Activated T-cell treated with anti-CD3 and anti-CD28 coated beads for 48 hours (primary cell): ENCODE data around the gene EPS15.
"Not testable (repeated sequence)": the region's sequence is repeated elsewhere in the genome, so short reads cannot be mapped to it uniquely, and the experiment has no call there.

ENCODE experiments used
- DNase-seq: peaks from one replicate; pipeline ENCODE4 v3.0.0-alpha.2; 2020; ENCODE audit warnings: low read depth

The EPS15 gene

GRCh38 chr1:51423073-51423821 is 95.8 kb downstream of the EPS15 start:
- DNase-seq: no peak

DNA sequence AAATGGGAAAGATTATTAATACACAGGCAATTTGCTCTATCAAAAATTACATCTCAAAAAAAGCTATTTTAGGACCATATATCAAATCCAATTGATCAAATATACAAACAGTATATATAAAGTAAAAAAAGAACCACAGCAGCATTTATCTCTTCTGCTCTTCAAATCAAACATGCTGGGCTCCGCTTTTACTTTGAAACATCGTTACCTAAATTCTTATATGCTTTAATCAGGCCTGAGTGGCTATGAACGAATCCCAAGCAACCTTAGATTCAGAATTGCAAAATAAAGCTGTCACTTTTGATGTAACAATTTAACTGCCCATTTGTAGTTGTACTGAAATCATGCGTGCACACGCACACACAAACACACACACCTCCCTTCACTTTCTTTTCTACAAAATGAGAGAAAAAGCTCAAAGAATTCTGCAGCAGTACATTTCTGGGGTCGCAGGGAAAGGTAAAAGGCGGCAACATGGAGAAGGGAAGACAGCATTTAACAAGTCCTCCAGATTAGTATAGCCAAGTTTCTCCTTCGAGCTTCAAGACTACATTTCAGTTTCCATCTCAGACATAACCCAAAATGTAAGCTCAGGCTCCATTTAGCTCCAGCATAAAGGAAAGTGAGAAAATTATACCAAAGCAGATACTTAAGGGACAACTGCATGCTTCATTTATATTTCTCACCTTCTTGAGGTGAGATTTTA is 96.5 kb downstream of the EPS15 start:
- no peak for DNase-seq

- no peak for DNase-seq
Observed at GRCh38 chr1:51421964-51422363, 97.1 kb downstream of the EPS15 start.

- no peak for DNase-seq
Observed at GRCh38 chr1:51420867-51421627, 98.0 kb downstream of the EPS15 start.

DNA sequence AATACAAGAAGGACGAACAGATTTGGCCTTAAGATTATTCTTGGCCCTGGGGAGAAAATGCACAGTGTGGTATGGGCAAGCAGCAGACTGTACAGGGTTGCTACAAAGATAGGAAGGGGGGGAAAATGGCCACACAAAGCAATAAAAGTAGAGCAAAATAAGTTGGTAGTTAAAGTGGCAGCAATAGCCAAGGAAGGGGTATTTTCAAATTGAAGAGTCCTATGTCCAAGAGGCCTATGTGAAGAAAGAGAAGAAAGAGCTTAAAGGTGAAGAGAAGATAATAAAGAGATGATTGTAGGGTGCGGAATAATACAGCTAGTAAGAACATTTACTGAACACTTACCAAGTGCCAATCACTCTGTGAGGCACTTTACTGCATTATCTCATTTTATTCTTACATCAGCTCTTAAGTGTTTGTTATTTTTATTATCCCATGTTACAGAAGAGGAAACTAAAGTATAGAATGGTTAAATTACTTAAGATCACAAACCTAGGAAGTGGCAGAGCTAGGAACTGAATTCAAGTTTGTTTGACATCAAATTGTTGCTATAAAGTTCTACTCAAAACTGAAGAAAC is 100.6 kb downstream of the EPS15 start:
- DNase-seq: no peak

- DNase-seq: no peak
Observed at GRCh38 chr1:51417496-51418383, 101.3 kb downstream of the EPS15 start.

- no peak for DNase-seq
Observed at GRCh38 chr1:51416910-51417309, 102.2 kb downstream of the EPS15 start.

DNA sequence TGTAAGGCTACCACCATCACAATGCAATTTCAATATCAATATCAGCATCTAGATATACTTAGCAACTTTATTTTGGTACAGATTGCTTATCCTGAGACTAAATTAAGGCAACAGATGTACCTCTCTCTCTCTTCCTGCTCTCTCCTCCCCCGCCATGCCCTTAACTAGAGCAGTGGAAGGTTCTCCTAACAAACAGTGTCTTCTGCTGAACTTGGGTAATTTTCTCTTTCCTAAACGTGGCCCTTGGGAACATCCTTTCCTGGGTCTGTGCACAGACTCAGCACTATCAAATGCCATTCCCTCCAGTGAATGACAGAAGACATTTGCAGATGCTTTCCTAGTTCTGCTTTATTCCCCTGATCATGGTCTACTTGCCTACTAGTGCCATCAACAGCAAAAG is 103.1 kb downstream of the EPS15 start:
- DNase-seq: no peak

- no peak for DNase-seq
Observed at GRCh38 chr1:51414811-51415210, 104.3 kb downstream of the EPS15 start.

GRCh38 chr1:51411820-51412219 is 107.2 kb downstream of the EPS15 start:
- not testable (repeated sequence) for DNase-seq

DNA sequence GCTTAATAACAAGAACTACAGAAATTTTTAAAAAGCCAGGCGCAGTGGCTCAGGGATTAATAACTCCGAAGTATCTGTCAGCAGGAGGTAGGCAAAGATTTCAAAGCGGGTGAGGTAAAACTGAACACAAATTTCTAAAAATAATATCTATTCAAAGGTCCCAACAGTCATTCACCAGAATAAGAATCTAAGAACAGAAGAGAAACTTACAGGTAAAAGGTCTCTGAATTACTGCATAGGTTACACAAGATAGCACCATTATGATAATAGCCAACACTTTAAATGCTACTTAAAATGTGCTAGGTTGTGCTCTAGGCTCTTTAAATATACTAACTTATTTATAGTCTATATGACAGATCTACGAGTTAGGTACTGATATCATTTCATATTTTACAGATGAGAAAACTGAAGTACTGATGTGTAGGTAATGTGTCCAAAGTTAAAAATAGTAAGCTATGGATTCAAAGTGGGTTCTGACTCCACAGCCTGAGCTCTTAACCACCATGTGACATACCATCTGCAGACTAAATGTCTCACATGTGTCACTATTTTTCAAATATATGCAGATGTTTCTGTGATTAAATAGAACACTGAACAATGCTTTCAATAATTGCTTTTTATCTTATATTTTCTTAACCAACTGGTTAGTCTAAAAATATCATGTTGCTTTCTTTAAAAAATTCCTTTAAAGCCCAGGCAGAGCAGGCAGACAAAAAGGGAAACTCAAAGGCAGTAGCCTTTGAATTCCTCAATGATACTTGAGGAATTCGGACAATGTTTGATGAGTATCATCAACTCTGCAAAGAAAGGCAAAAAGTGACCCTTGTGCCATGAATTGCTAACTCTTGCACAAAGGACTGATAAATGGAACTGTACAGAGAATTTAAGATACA is 108.3 kb downstream of the EPS15 start:
- no peak for DNase-seq

DNA sequence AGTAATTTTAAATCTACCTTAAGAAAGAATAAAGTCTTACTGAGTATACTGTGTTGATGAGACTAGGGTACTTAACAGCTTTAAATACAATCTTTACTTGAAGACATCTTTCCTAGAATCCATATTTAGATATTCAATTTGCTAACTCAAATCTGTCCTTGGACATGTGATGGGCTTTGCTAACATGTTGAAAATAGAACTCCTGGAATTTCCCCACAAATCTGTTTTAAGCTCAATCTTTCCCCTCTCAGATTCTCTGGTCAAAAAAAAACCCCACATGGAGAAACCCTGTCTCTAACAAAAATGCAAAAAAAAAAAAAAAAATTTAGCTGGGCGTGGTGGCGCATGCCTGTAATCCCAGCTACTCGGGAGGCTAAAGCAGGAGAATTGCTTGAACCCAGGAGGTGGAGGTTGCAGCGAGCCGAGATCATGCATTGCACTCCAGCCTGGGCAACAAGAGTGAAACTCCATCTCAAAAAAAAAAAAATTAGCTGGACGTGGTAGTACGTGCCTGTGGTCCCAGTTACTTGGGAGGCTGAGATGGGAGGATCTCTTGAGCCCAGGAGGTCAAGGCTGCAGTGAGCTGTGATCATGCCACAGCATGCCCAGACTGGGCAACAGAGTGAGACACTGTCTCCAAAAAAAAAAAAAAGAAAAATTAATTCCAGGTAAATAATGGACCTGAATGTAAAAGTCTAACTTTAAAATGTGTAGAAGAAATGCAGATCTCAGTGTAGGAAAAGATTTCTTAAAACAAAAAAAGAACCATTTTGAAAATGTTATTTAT is 109.1 kb downstream of the EPS15 start:
- DNase-seq: not testable (repeated sequence)

DNA sequence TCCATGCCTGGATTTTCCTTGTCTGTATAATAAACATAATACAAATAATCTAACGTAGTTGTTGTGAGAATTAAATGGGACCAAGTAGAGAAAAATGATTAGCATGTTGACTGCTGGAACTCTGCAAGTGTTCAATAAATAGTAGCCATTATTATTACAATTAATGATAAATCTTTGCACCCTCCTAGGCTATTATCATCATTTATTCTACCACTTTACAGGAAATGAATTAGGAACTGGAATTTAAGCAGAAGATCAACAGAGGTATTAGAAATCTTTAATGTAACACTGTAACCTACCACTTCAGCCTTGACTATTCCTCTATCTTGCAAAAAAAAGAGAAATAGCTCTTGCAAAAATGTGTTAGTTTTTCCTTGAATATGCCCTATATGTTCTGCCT is 126.8 kb downstream of the EPS15 start:
- DNase-seq: no peak

DNA sequence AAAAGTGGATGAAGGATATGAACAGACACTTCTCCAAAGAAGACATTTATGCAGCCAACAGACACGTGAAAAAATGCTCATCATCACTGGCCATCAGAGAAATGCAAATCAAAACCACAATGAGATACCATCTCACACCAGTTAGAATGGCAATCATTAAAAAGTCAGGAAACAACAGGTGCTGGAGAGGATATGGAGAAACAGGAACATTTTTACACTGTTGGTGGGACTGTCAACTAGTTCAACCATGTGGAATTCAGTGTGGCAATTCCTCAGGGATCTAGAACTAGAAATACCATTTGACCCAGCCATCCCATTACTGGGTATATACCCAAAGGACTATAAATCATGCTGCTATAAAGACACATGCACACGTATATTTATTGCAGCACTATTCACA is 128.4 kb downstream of the EPS15 start:
- DNase-seq: not testable (repeated sequence)

DNA sequence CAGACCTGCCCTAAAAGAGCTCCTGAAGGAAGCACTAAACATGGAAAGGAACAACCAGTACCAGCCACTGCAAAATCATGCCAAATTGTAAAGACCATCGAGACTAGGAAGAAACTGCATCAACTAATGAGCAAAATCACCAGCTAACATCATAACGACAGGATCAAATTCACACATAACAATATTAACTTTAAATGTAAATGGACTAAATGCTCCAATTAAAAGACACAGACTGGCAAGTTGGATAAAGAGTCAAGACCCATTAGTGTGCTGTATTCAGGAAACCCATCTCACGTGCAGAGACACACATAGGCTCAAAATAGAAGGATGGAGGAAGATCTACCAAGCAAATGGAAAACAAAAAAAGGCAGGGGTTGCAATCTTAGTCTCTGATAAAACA is 131.8 kb downstream of the EPS15 start:
- DNase-seq: not testable (repeated sequence)

GRCh38 chr1:51386259-51386658 is 132.8 kb downstream of the EPS15 start:
- DNase-seq: not testable (repeated sequence)

DNA sequence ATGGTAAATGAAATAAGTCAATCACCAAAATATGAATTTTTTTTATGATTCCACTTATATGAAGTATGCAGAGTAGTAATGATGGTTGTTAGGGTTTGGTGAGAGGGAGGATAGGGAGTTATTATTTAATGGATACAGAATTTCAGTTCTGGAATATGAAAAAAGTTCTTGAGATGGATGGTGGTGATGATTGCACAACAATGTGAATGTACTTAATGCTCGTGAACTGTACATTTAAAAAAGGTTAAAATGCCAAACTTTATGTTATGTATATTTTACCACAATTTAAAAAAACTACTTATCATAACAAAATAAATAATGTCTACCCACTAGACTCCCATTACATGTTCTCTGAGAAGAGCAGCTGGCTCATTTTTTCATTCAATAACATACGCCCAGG is 133.3 kb downstream of the EPS15 start:
- DNase-seq: no peak

GRCh38 chr1:51381964-51382363 is 137.1 kb downstream of the EPS15 start:
- no peak for DNase-seq

GRCh38 chr1:51380936-51381335 is 138.1 kb downstream of the EPS15 start:
- no peak for DNase-seq

DNA sequence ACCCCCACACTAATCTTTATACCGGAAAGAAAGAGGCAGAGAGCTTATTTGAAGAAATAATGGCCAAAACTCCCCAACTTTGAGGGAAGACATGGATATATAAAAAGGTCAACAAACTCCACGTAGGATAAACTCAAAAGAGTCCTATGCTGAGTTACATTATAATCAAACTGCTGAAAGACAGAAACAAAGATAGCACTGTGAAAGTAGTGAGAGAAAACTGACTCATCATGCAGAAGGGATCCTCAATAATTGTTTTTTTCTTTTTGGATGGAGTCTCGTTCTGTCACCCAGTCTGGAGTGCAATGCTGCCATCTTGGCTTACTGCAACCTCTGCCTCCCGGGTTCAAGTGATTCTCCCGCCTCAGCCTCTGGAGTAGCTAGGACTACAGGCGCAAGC is 140.2 kb downstream of the EPS15 start:
- no peak for DNase-seq
